Dermis microvascular lymphatic vessel endothelial cell (primary cell): Measurements from ENCODE around the gene MBTPS1. TPM values are rescaled to one million over a fixed set of nuclear protein-coding genes. Genes with fewer than 3 reads are reported as not detected.

Experiments
- DNase-seq, 2 donors: peaks; one replicate each; pipeline versions ENCODE4 v3.0.0 to v3.0.0-alpha.2; 2010; ENCODE audit warnings: low read depth in 2 of 2
- total RNA-seq: library from RNA; depleted of rRNA; stranded (reverse); fragments of >200 nt; gene quantifications from 2 replicates; pipeline ENCODE4 v1.2.1, GENCODE V29; 2014

The MBTPS1 gene
- total RNA-seq, 1 donor from 2014 or later: 78.9 TPM

GRCh38 chr16:84007965-84008364 lies 108.8 kb downstream of the MBTPS1 start:
- DNase-seq: no peak

DNA sequence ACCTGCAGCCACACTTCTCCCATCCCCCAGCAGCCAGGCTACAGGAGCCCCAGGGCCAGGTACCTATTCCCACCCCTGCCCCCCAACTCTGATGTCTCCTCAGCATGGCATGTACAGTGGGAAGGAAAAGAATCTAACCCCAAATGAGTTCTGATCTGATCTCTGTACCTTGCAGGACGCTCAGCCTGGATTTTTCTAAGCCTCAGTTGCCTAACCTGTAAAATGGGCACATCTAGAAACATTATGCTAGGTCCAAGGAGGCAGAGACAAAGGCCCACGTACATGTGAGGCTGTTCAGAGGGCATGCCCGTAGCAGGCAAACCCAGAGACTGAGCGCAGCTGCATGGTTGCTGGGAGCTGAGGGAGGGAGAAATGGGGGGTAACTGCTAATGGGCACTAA lies 109.2 kb downstream of the MBTPS1 start:
- no peak for DNase-seq

- DNase-seq: no peak
These were observed 111.4 kb downstream of the MBTPS1 start for GRCh38 chr16:84005391-84005790.

DNA sequence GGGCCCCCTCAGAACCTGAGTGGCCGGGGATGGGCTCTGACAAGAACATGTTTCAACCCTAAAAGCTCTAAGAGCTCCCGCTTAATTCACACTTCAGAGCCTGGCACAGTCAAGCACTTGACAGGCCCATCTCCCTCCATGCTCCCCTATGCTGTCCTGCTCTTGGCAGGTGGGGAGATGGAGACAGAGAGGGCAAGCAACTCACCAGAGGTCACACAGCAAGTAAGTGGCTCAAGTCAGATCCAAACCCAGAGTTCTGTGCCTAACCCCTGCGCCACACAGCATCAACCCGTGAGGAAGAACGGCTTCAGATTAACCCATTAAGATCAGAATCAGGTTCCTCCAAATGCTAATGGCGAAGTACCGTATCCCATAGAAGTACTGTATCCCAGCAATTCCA lies 112.3 kb downstream of the MBTPS1 start:
- no peak for DNase-seq

Other genes with a start within 250 kb of the MBTPS1 start
- gene MLYCD, start 217.8 kb downstream of the MBTPS1 start, total RNA-seq: 1.7 and 2.9 TPM in 2 replicates
- gene OSGIN1, start 163.7 kb downstream of the MBTPS1 start, total RNA-seq: 0.77 and 1.3 TPM in 2 replicates
- gene NECAB2, start 148.7 kb downstream of the MBTPS1 start, total RNA-seq: not detected in 2 replicates
- not detected in 2 replicates for gene SLC38A8, start 74.1 kb downstream of the MBTPS1 start, total RNA-seq
- 24.9 and 40.5 TPM in 2 replicates for gene HSDL1, start 28.2 kb upstream of the MBTPS1 start, total RNA-seq
- under 0.01 TPM in 1 of 2 replicates, not detected in the other for gene DNAAF1, start 28.4 kb upstream of the MBTPS1 start, total RNA-seq
- gene TAF1C, start 70.1 kb upstream of the MBTPS1 start, total RNA-seq: 8.6 and 12.5 TPM in 2 replicates
- gene ADAD2, start 74.2 kb upstream of the MBTPS1 start, total RNA-seq: not detected in 2 replicates
- not detected in 2 replicates for gene KCNG4, start 123.1 kb upstream of the MBTPS1 start, total RNA-seq
- not detected in 2 replicates for gene WFDC1, start 177.9 kb upstream of the MBTPS1 start, total RNA-seq